SK-N-SH treated with all-trans-retinoic acid at 6 μM for 48 hours (cell line): ENCODE data around the gene HMX1.

Experiments used
- ATAC-seq: fragments of 200-7000 bp; cut with Tn5 transposase; 3 replicates; pipeline ENCODE4 v1.9.1; 2020; ENCODE audit warnings: mild to moderate bottlenecking, moderate library complexity
- ARNTL ChIP-seq: fragments of 450-650 bp; formaldehyde crosslinking; IDR thresholded peaks from 2 replicates; pipeline ENCODE4 v1.5.0; 2020; ENCODE audit warnings: low read depth, mild to moderate bottlenecking, moderate library complexity, borderline replicate concordance
- BACH2 ChIP-seq: fragments of 250-450 bp; sonication (Bioruptor Pico); IDR thresholded peaks from 2 replicates; pipeline ENCODE4 v1.9.0; 2021; ENCODE audit warnings: mild to moderate bottlenecking, borderline replicate concordance
- CSDC2 ChIP-seq: fragments of 250-450 bp; sonication (Bioruptor Pico); IDR thresholded peaks from 2 replicates; pipeline ENCODE4 v1.5.0; 2020; ENCODE audit warnings: mild to moderate bottlenecking, moderate library complexity
- CSRNP3 ChIP-seq: fragments of 250-450 bp; sonication (Bioruptor Pico); IDR thresholded peaks from 2 replicates; pipeline ENCODE4 v1.5.1; 2021; ENCODE audit warnings: mild to moderate bottlenecking, moderate library complexity
- ESRRG ChIP-seq: fragments of 250-450 bp; sonication (Bioruptor Pico); IDR thresholded peaks from 2 replicates; pipeline ENCODE4 v1.6.1; 2021; ENCODE audit warnings: mild to moderate bottlenecking
- ISL1 ChIP-seq: fragments of 250-450 bp; sonication (Bioruptor Pico); IDR thresholded peaks from 2 replicates; pipeline ENCODE4 v2.1.2; 2022; ENCODE audit warnings: mild to moderate bottlenecking, moderate library complexity
- OSR1 ChIP-seq: fragments of 250-450 bp; sonication (Bioruptor Pico); IDR thresholded peaks from 2 replicates; pipeline ENCODE4 v1.8.0; 2022; ENCODE audit warnings: moderate library complexity, mild to moderate bottlenecking, inconsistent platforms
- PPARA ChIP-seq: fragments of 250-450 bp; sonication (Bioruptor Pico); IDR thresholded peaks from 2 replicates; pipeline ENCODE4 v1.5.0; 2020; ENCODE audit warnings: mild to moderate bottlenecking, borderline replicate concordance
- RARB ChIP-seq: fragments of 250-450 bp; sonication (Bioruptor Pico); IDR thresholded peaks from 2 replicates; pipeline ENCODE4 v1.8.0; 2021; ENCODE audit warnings: mild to moderate bottlenecking, moderate library complexity
- SNAI2 ChIP-seq: fragments of 250-450 bp; sonication (Bioruptor Pico); IDR thresholded peaks from 2 replicates; pipeline ENCODE4 v1.5.0; 2020; ENCODE audit warnings: mild to moderate bottlenecking, moderate library complexity
- TCF4 ChIP-seq: fragments of 250-450 bp; sonication (Bioruptor Pico); IDR thresholded peaks from 2 replicates; pipeline ENCODE4 v1.8.0; 2021; ENCODE audit warnings: mild to moderate bottlenecking, moderate library complexity, borderline replicate concordance
- TOX ChIP-seq: fragments of 250-450 bp; sonication (Bioruptor Pico); IDR thresholded peaks from 2 replicates; pipeline ENCODE4 v1.8.0; 2021; ENCODE audit warnings: mild to moderate bottlenecking, moderate library complexity, borderline replicate concordance
- ZC3H10 ChIP-seq: fragments of 250-450 bp; sonication (Bioruptor Pico); IDR thresholded peaks from 2 replicates; pipeline ENCODE4 v1.5.1; 2021; ENCODE audit warnings: mild to moderate bottlenecking, moderate library complexity
- ZFP3 ChIP-seq: fragments of 250-450 bp; sonication (Bioruptor Pico); IDR thresholded peaks from 2 replicates; pipeline ENCODE4 v1.5.0; 2020; ENCODE audit warnings: mild to moderate bottlenecking, moderate library complexity
- ZNF565 ChIP-seq: fragments of 450-650 bp; formaldehyde crosslinking; conservative IDR thresholded peaks from 2 replicates; pipeline ENCODE4 v1.5.0; 2020; ENCODE audit warnings: low read depth, mild to moderate bottlenecking, moderate library complexity
- ZNF70 ChIP-seq: fragments of 450-650 bp; formaldehyde crosslinking; IDR thresholded peaks from 2 replicates; pipeline ENCODE4 v1.5.0; 2020; ENCODE audit warnings: mild to moderate bottlenecking, moderate library complexity
- TF ChIP-seq, protein P1 (sequence below): fragments of 250-450 bp; sonication (Bioruptor Pico); IDR thresholded peaks from 2 replicates; pipeline ENCODE4 v1.8.0; 2021; ENCODE audit warnings: low read depth, mild to moderate bottlenecking, moderate library complexity, borderline replicate concordance
- TF ChIP-seq, protein P2 (sequence below): fragments of 250-450 bp; sonication (Bioruptor Pico); IDR thresholded peaks from 2 replicates; pipeline ENCODE4 v1.5.0; 2020; ENCODE audit warnings: mild to moderate bottlenecking, moderate library complexity
- TF ChIP-seq, protein P3 (sequence below): fragments of 250-450 bp; sonication (Bioruptor Pico); IDR thresholded peaks from 2 replicates; pipeline ENCODE4 v1.5.1; 2020; ENCODE audit warnings: low read depth, mild to moderate bottlenecking, moderate library complexity
- TF ChIP-seq, protein P4 (sequence below): fragments of 250-450 bp; sonication (Bioruptor Pico); IDR thresholded peaks from 2 replicates; pipeline ENCODE4 v1.8.0; 2020; ENCODE audit warnings: mild to moderate bottlenecking, moderate library complexity, borderline replicate concordance

The HMX1 gene

GRCh38 chr4:8828869-8829268 is 42.8 kb downstream of the HMX1 start:
- TF ChIP-seq SNAI2 (CRISPR knock-in tag) (no peak), RARB (CRISPR knock-in tag) (no peak), ZFP3 (CRISPR knock-in tag) (no peak)
- TF ChIP-seq, protein P1, sequence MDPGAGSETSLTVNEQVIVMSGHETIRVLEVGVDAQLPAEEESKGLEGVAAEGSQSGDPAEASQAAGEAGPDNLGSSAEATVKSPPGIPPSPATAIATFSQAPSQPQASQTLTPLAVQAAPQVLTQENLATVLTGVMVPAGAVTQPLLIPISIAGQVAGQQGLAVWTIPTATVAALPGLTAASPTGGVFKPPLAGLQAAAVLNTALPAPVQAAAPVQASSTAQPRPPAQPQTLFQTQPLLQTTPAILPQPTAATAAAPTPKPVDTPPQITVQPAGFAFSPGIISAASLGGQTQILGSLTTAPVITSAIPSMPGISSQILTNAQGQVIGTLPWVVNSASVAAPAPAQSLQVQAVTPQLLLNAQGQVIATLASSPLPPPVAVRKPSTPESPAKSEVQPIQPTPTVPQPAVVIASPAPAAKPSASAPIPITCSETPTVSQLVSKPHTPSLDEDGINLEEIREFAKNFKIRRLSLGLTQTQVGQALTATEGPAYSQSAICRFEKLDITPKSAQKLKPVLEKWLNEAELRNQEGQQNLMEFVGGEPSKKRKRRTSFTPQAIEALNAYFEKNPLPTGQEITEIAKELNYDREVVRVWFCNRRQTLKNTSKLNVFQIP (CRISPR knock-in tag), result no peak
- ATAC-seq, result no peak

DNA sequence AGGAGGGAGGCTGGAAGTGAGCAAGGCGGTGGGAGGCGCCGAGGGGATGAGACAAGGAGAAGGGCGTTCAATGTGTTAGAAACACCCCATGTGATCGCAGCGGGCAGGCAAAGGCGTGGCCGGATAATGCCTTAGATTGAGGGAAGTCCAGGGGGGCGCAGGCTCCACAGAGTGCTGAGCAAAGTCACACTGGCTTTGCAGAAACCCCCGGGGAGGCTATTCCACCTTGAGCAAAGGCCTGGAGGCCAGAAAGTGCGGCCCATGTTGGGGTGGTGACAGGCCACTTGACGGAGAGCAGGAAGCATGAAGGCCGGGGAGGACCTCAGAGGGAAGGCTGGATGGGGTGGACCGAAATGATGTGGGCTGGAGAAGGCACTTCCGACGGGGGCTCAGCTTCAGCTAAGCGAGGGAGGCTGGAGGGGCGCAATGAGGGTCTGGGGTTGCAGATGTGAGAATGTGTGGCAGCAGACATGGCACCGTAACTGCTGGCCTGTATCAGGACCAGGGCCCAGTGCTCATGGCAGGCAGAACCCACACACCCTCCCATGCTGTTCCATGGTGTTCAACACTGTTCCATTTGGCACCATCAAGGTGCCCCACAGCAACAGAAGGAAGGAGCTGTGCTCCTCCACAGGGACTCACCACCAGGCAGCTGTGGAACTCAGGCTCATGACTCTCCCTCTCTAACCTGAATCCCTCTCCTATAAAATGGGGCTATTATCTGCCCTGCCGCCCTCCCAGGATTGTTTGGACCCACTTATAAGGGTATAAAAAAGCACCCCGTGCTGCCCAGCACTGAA is 50.3 kb downstream of the HMX1 start:
- ATAC-seq, result no peak
- TF ChIP-seq, protein P2, sequence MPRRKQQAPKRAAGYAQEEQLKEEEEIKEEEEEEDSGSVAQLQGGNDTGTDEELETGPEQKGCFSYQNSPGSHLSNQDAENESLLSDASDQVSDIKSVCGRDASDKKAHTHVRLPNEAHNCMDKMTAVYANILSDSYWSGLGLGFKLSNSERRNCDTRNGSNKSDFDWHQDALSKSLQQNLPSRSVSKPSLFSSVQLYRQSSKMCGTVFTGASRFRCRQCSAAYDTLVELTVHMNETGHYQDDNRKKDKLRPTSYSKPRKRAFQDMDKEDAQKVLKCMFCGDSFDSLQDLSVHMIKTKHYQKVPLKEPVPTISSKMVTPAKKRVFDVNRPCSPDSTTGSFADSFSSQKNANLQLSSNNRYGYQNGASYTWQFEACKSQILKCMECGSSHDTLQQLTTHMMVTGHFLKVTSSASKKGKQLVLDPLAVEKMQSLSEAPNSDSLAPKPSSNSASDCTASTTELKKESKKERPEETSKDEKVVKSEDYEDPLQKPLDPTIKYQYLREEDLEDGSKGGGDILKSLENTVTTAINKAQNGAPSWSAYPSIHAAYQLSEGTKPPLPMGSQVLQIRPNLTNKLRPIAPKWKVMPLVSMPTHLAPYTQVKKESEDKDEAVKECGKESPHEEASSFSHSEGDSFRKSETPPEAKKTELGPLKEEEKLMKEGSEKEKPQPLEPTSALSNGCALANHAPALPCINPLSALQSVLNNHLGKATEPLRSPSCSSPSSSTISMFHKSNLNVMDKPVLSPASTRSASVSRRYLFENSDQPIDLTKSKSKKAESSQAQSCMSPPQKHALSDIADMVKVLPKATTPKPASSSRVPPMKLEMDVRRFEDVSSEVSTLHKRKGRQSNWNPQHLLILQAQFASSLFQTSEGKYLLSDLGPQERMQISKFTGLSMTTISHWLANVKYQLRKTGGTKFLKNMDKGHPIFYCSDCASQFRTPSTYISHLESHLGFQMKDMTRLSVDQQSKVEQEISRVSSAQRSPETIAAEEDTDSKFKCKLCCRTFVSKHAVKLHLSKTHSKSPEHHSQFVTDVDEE, result no peak
- TF ChIP-seq RARB (CRISPR knock-in tag) (no peak), SNAI2 (CRISPR knock-in tag) (no peak), TCF4 (CRISPR knock-in tag) (no peak), ZNF70 (CRISPR knock-in tag) (no peak), ZC3H10 (CRISPR knock-in tag) (no peak), ISL1 (no peak), BACH2 (CRISPR knock-in tag) (no peak), PPARA (no peak), ESRRG (CRISPR knock-in tag) (no peak), ZFP3 (CRISPR knock-in tag) (no peak), CSRNP3 (CRISPR knock-in tag) (no peak), OSR1 (CRISPR knock-in tag) (no peak), ZNF565 (CRISPR knock-in tag) (no peak), TOX (no peak), ARNTL (CRISPR knock-in tag) (no peak), CSDC2 (CRISPR knock-in tag) (no peak)
- TF ChIP-seq, protein P1 (CRISPR knock-in tag), result no peak
- TF ChIP-seq, protein P3, sequence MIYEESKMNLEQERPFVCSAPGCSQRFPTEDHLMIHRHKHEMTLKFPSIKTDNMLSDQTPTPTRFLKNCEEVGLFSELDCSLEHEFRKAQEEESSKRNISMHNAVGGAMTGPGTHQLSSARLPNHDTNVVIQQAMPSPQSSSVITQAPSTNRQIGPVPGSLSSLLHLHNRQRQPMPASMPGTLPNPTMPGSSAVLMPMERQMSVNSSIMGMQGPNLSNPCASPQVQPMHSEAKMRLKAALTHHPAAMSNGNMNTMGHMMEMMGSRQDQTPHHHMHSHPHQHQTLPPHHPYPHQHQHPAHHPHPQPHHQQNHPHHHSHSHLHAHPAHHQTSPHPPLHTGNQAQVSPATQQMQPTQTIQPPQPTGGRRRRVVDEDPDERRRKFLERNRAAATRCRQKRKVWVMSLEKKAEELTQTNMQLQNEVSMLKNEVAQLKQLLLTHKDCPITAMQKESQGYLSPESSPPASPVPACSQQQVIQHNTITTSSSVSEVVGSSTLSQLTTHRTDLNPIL (CRISPR knock-in tag), result no peak
- TF ChIP-seq, protein P4, sequence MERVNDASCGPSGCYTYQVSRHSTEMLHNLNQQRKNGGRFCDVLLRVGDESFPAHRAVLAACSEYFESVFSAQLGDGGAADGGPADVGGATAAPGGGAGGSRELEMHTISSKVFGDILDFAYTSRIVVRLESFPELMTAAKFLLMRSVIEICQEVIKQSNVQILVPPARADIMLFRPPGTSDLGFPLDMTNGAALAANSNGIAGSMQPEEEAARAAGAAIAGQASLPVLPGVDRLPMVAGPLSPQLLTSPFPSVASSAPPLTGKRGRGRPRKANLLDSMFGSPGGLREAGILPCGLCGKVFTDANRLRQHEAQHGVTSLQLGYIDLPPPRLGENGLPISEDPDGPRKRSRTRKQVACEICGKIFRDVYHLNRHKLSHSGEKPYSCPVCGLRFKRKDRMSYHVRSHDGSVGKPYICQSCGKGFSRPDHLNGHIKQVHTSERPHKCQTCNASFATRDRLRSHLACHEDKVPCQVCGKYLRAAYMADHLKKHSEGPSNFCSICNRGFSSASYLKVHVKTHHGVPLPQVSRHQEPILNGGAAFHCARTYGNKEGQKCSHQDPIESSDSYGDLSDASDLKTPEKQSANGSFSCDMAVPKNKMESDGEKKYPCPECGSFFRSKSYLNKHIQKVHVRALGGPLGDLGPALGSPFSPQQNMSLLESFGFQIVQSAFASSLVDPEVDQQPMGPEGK (CRISPR knock-in tag), result no peak
